ENCODE results near the gene PKNOX2.

The PKNOX2 gene

DNA sequence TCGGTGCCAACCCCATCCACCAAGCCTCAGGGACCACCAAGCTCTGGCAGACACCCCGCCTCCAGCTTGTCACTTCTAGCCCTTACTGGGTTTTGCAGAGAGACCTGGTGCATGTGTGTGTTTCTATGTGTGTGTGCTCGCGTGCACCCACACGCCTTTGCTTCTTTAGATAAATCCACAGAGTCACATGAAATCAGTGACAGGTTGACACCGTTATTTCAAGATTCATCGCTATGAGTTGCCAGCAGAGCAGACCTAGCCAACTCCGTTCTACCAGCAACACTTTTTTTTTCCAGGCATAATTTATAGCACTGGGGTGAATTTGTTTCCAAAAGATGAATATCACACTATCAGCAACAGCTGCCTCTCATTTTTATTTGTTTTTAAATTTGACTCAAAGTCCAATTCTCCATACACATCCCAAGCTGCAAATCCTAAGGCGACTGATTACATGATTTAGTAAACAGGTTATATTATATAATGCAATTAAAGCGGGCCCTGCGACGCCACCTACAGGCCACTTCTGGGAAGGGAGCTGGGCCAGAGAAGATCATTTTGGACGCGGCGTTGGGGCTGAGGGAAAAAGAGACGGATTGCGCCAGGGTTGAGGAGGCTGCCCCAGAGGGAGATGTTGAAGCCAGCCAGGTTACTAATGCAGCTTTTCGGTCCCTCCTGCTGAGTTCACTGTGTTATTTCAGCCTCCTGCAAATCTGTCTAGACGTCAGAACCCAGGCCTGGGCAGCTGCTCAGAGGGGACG lies 181.0 kb downstream of the PKNOX2 start:
- TF ChIP-seq FOXP2 (optimal IDR thresholded peaks at IDR 0.05; ENCODE audit: borderline replicate concordance, extremely low read depth, extremely low read length, insufficient read depth) (peak; percentile 19), TAF1 (IDR thresholded peaks at IDR 0.05; ENCODE audit: borderline replicate concordance, insufficient read depth, low read length) (no peak)

DNA sequence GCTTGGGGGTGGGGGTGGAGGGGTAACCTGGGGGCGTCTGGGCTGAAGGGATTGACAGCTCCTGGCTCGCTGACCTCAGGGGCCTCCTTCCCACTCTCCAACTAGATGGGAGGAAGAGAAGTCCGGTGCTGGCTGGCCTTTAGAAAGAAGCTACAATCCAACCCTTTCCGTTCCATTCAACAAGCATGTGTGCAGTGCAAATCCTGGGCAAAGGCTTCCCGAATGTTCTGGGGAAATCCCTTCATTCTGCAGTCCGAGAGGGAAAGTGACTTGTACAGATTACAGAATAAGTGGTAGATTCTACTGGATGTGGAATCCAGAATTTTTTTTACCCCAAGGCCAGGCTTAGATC lies 181.6 kb downstream of the PKNOX2 start:
- no peak for TF ChIP-seq POLR2AphosphoS5 (IDR thresholded peaks at IDR 0.05; ENCODE audit: low read depth, low read length)
- TF ChIP-seq, protein P1, sequence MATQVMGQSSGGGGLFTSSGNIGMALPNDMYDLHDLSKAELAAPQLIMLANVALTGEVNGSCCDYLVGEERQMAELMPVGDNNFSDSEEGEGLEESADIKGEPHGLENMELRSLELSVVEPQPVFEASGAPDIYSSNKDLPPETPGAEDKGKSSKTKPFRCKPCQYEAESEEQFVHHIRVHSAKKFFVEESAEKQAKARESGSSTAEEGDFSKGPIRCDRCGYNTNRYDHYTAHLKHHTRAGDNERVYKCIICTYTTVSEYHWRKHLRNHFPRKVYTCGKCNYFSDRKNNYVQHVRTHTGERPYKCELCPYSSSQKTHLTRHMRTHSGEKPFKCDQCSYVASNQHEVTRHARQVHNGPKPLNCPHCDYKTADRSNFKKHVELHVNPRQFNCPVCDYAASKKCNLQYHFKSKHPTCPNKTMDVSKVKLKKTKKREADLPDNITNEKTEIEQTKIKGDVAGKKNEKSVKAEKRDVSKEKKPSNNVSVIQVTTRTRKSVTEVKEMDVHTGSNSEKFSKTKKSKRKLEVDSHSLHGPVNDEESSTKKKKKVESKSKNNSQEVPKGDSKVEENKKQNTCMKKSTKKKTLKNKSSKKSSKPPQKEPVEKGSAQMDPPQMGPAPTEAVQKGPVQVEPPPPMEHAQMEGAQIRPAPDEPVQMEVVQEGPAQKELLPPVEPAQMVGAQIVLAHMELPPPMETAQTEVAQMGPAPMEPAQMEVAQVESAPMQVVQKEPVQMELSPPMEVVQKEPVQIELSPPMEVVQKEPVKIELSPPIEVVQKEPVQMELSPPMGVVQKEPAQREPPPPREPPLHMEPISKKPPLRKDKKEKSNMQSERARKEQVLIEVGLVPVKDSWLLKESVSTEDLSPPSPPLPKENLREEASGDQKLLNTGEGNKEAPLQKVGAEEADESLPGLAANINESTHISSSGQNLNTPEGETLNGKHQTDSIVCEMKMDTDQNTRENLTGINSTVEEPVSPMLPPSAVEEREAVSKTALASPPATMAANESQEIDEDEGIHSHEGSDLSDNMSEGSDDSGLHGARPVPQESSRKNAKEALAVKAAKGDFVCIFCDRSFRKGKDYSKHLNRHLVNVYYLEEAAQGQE (IDR thresholded peaks at IDR 0.05; ENCODE audit: insufficient read depth in 1 of 2, low read depth in 2 of 2, low read length in 2 of 2) = no peak
- no peak for TF ChIP-seq SIN3A (IDR thresholded peaks at IDR 0.05; ENCODE audit: borderline replicate concordance, insufficient read depth, low read length)
- no peak for TF ChIP-seq TAF1 (IDR thresholded peaks at IDR 0.05; ENCODE audit: borderline replicate concordance, insufficient read depth, low read length)
- TF ChIP-seq FOXP2 (optimal IDR thresholded peaks at IDR 0.05; ENCODE audit: borderline replicate concordance, extremely low read depth, extremely low read length, insufficient read depth) = no peak

DNA sequence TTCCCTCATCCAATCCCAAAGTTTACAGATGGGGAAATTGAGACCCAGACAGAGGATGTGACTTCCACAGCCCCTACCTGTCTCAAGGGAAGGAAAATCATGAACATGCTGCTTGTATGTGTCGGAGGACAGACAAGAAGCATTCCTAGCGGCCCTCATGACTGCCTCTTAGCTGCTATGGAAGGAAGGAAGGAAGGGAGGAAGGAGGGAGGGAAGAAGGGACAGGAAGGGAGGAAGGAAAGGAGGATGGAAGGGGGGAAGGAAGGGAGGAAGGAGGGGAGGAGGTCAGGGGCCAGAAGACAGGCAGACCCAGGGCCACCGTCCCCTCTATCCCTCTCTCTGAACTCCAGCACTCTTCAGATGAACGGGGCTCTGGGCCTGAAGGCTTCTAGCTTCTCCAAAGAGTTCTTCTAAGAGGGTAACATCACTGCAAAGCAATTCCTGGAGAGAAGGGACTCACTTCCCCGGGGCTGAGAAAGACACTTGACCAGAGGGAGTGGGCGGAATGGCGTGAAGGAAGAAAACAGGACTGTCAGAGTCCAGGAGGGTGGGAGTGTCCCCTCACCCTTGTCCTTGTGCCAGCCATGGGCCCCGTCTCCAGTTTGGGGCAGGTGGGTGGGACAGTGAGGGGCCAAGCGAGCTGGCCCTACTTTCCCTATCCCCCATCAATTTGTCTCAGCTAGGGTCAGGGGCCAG lies 182.2 kb downstream of the PKNOX2 start:
- TF ChIP-seq SIN3A (IDR thresholded peaks at IDR 0.05; ENCODE audit: borderline replicate concordance, insufficient read depth, low read length) (no peak), TAF1 (IDR thresholded peaks at IDR 0.05; ENCODE audit: borderline replicate concordance, insufficient read depth, low read length) (no peak), FOXP2 (optimal IDR thresholded peaks at IDR 0.05; ENCODE audit: borderline replicate concordance, extremely low read depth, extremely low read length, insufficient read depth) (no peak), POLR2AphosphoS5 (IDR thresholded peaks at IDR 0.05; ENCODE audit: low read depth, low read length) (peak; percentile 48)
- TF ChIP-seq, protein P1 (IDR thresholded peaks at IDR 0.05; ENCODE audit: insufficient read depth in 1 of 2, low read depth in 2 of 2, low read length in 2 of 2) = peak in 1 of 2 experiments; percentile 64; a peak in 1 of 4 replicates

DNA sequence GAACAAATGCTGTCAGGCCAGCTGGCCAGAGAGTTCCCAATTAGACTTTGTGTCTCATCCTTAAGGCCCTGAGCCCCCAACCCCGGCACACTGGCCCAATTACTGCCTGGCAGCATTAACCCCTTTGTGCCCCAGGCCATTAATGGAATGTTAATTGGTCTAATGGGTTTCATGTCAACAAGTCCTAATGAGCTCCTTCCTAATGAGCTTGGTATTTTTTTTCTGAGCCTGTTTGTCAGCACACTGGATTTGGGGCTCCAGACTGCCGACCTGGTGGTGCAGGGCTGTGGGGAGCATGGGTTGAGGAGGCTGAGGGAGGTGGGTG lies 182.7 kb downstream of the PKNOX2 start:
- TF ChIP-seq, protein P1 (IDR thresholded peaks at IDR 0.05; ENCODE audit: insufficient read depth in 1 of 2, low read depth in 2 of 2, low read length in 2 of 2) = no peak
- TF ChIP-seq SIN3A (IDR thresholded peaks at IDR 0.05; ENCODE audit: borderline replicate concordance, insufficient read depth, low read length) = no peak
- TF ChIP-seq FOXP2 (optimal IDR thresholded peaks at IDR 0.05; ENCODE audit: borderline replicate concordance, extremely low read depth, extremely low read length, insufficient read depth) = no peak
- no peak for TF ChIP-seq TAF1 (IDR thresholded peaks at IDR 0.05; ENCODE audit: borderline replicate concordance, insufficient read depth, low read length)
- no peak for TF ChIP-seq POLR2AphosphoS5 (IDR thresholded peaks at IDR 0.05; ENCODE audit: low read depth, low read length)

DNA sequence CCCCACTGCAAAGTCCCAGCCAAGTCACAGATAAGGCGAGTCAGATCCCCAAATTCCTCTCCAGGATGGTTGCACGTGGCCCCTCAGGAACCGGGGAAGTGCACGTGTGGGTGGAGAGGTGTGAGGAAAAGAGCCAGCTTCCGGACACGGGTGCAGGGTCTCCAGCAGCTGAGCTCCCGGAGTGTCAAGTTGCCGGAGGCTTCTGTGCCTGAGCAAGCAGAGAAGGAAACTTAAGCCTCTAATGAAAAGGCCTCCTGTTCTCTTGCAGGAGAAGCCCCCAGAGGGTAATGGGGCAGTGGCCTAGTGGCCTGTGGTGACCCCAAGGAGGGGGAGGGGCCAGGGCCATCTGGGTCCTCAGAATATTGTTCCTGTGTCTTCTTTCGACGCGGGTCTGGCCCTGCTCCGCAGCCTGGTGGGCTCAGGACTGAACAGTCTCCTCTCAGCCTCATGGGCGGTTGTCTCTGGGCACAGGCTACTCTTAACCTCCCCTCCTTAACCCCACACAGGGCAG lies 183.6 kb downstream of the PKNOX2 start:
- TF ChIP-seq, protein P1 (IDR thresholded peaks at IDR 0.05; ENCODE audit: insufficient read depth in 1 of 2, low read depth in 2 of 2, low read length in 2 of 2) = no peak
- TF ChIP-seq SIN3A (IDR thresholded peaks at IDR 0.05; ENCODE audit: borderline replicate concordance, insufficient read depth, low read length) (no peak), FOXP2 (optimal IDR thresholded peaks at IDR 0.05; ENCODE audit: borderline replicate concordance, extremely low read depth, extremely low read length, insufficient read depth) (no peak), POLR2AphosphoS5 (IDR thresholded peaks at IDR 0.05; ENCODE audit: low read depth, low read length) (no peak), TAF1 (IDR thresholded peaks at IDR 0.05; ENCODE audit: borderline replicate concordance, insufficient read depth, low read length) (no peak)
